ENCODE results near the gene CHST11. TPM values are rescaled to one million over a fixed set of nuclear protein-coding genes. Genes with fewer than 3 reads are reported as not detected.

Gene CHST11
- total RNA-seq, 1 experiment from 2014 or later = 1.1 TPM

DNA sequence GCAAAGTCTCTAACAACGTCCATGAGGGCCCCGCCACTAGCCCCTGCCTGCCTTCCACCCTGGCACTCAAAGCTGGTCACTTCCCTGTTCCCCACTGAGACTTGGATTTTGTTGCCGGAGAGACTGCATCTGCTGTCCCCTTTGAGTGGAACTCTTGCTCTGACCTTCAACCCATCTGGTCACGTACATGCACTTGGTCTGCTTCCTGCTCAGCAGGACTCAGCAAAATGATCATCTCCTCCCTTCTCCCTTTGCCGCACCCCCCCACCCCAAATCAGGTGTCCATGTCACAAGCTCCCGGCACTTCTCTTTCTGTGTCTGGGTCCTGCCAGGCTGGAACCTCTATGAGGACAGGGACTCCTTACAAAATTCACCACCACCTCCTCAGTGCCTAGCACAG is 180.9 kb downstream of the CHST11 start:
- Histone ChIP-seq H3K36me3 (ENCODE audit: insufficient read depth, low read length, poor library complexity, severe bottlenecking) (no peaks in the 10 kb centered on the region), H3K27me3 (replicated peaks; ENCODE audit: insufficient read depth, low read depth, low read length, poor library complexity) (no peaks in the 10 kb centered on the region), H3K9me3 (ENCODE audit: low read depth, low read length, poor library complexity, severe bottlenecking) (no peaks in the 10 kb centered on the region), H3K4me1 (ENCODE audit: insufficient read depth, low read length, poor library complexity, severe bottlenecking) (no peaks in the 10 kb centered on the region), H3K27ac (ENCODE audit: low read depth, low read length, poor library complexity, severe bottlenecking) (no peak overlapping the region), H3K4me3 (ENCODE audit: low read depth, low read length, poor library complexity, severe bottlenecking) (no peak overlapping the region)
- no TSS peak for BruUV-seq (replicated peaks)
- ChIA-PET CTCF (no interaction called here), POLR2A (ENCODE audit: low non-redundant PET) (no interaction called here)
- DNase-seq (ENCODE audit: low spot score) = no peak
- intact Hi-C loops (cut with micrococcal nuclease; ENCODE audit: unreplicated experiment) = no loop called here
- TF ChIP-seq, protein P1, sequence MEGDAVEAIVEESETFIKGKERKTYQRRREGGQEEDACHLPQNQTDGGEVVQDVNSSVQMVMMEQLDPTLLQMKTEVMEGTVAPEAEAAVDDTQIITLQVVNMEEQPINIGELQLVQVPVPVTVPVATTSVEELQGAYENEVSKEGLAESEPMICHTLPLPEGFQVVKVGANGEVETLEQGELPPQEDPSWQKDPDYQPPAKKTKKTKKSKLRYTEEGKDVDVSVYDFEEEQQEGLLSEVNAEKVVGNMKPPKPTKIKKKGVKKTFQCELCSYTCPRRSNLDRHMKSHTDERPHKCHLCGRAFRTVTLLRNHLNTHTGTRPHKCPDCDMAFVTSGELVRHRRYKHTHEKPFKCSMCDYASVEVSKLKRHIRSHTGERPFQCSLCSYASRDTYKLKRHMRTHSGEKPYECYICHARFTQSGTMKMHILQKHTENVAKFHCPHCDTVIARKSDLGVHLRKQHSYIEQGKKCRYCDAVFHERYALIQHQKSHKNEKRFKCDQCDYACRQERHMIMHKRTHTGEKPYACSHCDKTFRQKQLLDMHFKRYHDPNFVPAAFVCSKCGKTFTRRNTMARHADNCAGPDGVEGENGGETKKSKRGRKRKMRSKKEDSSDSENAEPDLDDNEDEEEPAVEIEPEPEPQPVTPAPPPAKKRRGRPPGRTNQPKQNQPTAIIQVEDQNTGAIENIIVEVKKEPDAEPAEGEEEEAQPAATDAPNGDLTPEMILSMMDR (conservative IDR thresholded peaks at IDR 0.05; ENCODE audit: low read depth, low read length) = no peak

DNA sequence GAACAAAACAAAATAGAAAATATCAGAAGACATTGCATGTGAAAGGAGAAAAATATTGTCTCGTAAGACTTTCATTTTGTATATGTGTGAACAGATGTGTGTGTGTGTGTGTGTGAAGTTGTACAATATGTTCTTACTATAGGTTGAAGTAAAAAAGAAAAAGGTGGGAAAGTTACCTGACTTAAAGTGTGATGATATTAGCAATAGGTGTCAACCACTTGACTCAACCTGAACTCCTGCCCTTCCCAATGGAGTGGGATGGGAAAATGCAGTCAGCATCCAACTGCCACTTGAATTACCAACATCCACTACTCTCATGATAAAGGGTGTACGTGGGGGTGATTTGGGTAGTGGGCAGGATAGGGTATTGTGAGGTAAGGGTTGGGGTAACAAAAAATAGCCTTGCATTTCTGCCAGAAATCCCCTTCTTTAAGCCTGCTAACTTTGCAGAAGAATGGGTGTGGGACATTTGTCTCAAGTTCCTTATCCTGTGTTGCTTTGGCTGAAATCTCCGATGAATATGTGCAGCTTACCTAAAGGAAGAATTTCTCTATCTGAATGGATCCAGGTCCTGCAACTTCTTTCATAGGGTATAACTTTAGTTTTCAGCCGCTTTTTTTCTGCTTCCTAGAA is 181.6 kb downstream of the CHST11 start:
- Histone ChIP-seq H3K9me3 (ENCODE audit: low read depth, low read length, poor library complexity, severe bottlenecking) (no peaks in the 10 kb centered on the region), H3K4me1 (ENCODE audit: insufficient read depth, low read length, poor library complexity, severe bottlenecking) (no peaks in the 10 kb centered on the region), H3K27me3 (replicated peaks; ENCODE audit: insufficient read depth, low read depth, low read length, poor library complexity) (no peaks in the 10 kb centered on the region), H3K36me3 (ENCODE audit: insufficient read depth, low read length, poor library complexity, severe bottlenecking) (no peaks in the 10 kb centered on the region), H3K27ac (ENCODE audit: low read depth, low read length, poor library complexity, severe bottlenecking) (no peak overlapping the region), H3K4me3 (ENCODE audit: low read depth, low read length, poor library complexity, severe bottlenecking) (no peak overlapping the region)
- DNase-seq (ENCODE audit: low spot score) = no peak
- CTCF ChIA-PET = no interaction called here
- POLR2A ChIA-PET (ENCODE audit: low non-redundant PET) = no interaction called here
- TF ChIP-seq, protein P1 (conservative IDR thresholded peaks at IDR 0.05; ENCODE audit: low read depth, low read length) = no peak
- TF ChIP-seq EZH2 (IDR thresholded peaks at IDR 0.05; ENCODE audit: borderline replicate concordance, low read depth, low read length, poor library complexity, severe bottlenecking) = no peak
- no TSS peak for BruUV-seq (replicated peaks)
- intact Hi-C loops (cut with micrococcal nuclease; ENCODE audit: unreplicated experiment) = no loop called here

DNA sequence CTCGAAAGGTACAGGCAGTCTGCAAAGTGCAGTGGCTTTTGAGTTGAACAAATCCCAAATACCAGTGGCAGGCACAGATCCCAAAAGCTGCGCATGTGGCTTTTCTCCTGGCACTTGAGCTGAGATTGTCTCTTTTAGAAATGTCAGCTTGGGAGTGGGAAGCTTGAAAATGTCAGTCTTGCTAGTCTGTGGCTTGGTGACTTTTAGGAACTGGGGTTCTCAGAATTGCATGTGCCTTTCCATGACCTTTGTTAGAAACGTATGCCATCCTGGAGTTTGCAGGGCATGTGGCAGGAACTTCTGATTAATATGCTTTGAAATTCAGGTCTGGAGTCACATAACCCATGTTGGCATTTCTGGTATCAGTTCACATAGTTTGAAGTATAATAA is 182.1 kb downstream of the CHST11 start:
- H3K27me3 ChIP-seq (replicated peaks; ENCODE audit: insufficient read depth, low read depth, low read length, poor library complexity) = no peaks in the 10 kb centered on the region
- TF ChIP-seq EZH2 (IDR thresholded peaks at IDR 0.05; ENCODE audit: borderline replicate concordance, low read depth, low read length, poor library complexity, severe bottlenecking) = no peak
- TF ChIP-seq, protein P1 (conservative IDR thresholded peaks at IDR 0.05; ENCODE audit: low read depth, low read length) = no peak
- no peak overlapping the region for H3K27ac ChIP-seq (ENCODE audit: low read depth, low read length, poor library complexity, severe bottlenecking)
- no peaks in the 10 kb centered on the region for H3K36me3 ChIP-seq (ENCODE audit: insufficient read depth, low read length, poor library complexity, severe bottlenecking)
- H3K9me3 ChIP-seq (ENCODE audit: low read depth, low read length, poor library complexity, severe bottlenecking) = no peaks in the 10 kb centered on the region
- H3K4me3 ChIP-seq (ENCODE audit: low read depth, low read length, poor library complexity, severe bottlenecking) = no peak overlapping the region
- DNase-seq (ENCODE audit: low spot score) = no peak
- ChIA-PET POLR2A (ENCODE audit: low non-redundant PET) (no interaction called here), CTCF (no interaction called here)
- intact Hi-C loops (cut with micrococcal nuclease; ENCODE audit: unreplicated experiment) = no loop called here
- BruUV-seq (replicated peaks) = no TSS peak
- no peaks in the 10 kb centered on the region for H3K4me1 ChIP-seq (ENCODE audit: insufficient read depth, low read length, poor library complexity, severe bottlenecking)

Measured in A673 (cell line).